HEK293 (cell line): ENCODE measurements around the gene RAD17.
A peak's percentile ranks its signal among the peaks of the same experiment; 100 is the strongest.

ENCODE experiments used
- CTCF ChIA-PET: fragments of 350-600 bp; formaldehyde crosslinking; extraction: SDS; loops from one replicate; lab custom pipeline; 2021; ENCODE audit warnings: antibody characterized with exemption; lab: Yijun Ruan, JAX
- POLR2A ChIA-PET: fragments of 300-600 bp; formaldehyde crosslinking; extraction: SDS; loops from one replicate; lab custom pipeline; 2020; ENCODE audit warnings: antibody characterized with exemption, inconsistent platforms; lab: Yijun Ruan, JAX
- H3K27ac ChIP-seq: fragments of 200-500 bp; sonication (Bioruptor generic); 2 replicates; pipeline ENCODE4 v1.5.1; 2014; ENCODE audit warnings: low read depth, low read length, control low read depth, inconsistent platforms; ENCODE audit errors: extremely low read depth
- H3K36me3 ChIP-seq, 2 experiments: fragments of 200-500 bp in 1 of 2; sonication (Bioruptor generic) in 1 of 2; 1 replicate in 1 of 2; 2 replicates in 1 of 2; pipeline ENCODE4 v1.5.1; 2014 to 2017; ENCODE audit warnings: inconsistent platforms in 2 of 2, low read length in 2 of 2; ENCODE audit not compliant: control insufficient read depth in 2 of 2, insufficient read depth in 1 of 2
- H3K4me1 ChIP-seq: fragments of 200-500 bp; sonication (Bioruptor generic); 2 replicates; pipeline ENCODE4 v1.5.1; 2014; ENCODE audit warnings: mild to moderate bottlenecking, low read length, inconsistent platforms; ENCODE audit not compliant: control insufficient read depth, insufficient read depth
- H3K4me3 ChIP-seq: 2 replicates; pipeline ENCODE4 v1.5.1; 2011; ENCODE audit warnings: low read depth, mild to moderate bottlenecking, control low read depth, low read length, moderate library complexity
- H3K9me3 ChIP-seq: fragments of 200-500 bp; sonication (Bioruptor generic); 2 replicates; pipeline ENCODE4 v1.5.1; 2014; ENCODE audit warnings: low read depth, low read length, inconsistent platforms; ENCODE audit not compliant: control insufficient read depth, insufficient read depth
- ATF2 ChIP-seq: fragments of 450-650 bp; formaldehyde crosslinking; IDR thresholded peaks from 2 replicates; pipeline ENCODE4 v1.5.1; 2016; ENCODE audit warnings: missing biosample characterization, missing genetic modification characterization, low read depth
- BCL11B ChIP-seq: fragments of 450-650 bp; formaldehyde crosslinking; IDR thresholded peaks from 2 replicates; pipeline ENCODE4 v1.5.1; 2016; ENCODE audit warnings: low read depth, missing biosample characterization, missing genetic modification characterization
- HOXC10 ChIP-seq: sonication (generic); formaldehyde crosslinking; IDR thresholded peaks from 2 replicates; pipeline ENCODE4 v1.8.1; 2023; ENCODE audit warnings: mild to moderate bottlenecking, missing genetic modification reagents
- KLF7 ChIP-seq: fragments of 450-650 bp; formaldehyde crosslinking; IDR thresholded peaks from 2 replicates; pipeline ENCODE4 v1.5.1; 2016; ENCODE audit warnings: missing biosample characterization, missing genetic modification characterization, borderline replicate concordance
- PRDM4 ChIP-seq: fragments of 450-650 bp; formaldehyde crosslinking; IDR thresholded peaks from 2 replicates; pipeline ENCODE4 v1.5.1; 2017; ENCODE audit warnings: missing biosample characterization, missing genetic modification characterization
- SETDB1 ChIP-seq: IDR thresholded peaks from one replicate; pipeline ENCODE4 v1.6.1; 2017; ENCODE audit warnings: mild to moderate bottlenecking, low read length, moderate library complexity, mixed read lengths; ENCODE audit not compliant: insufficient read length
- ZFP41 ChIP-seq: fragments of 450-650 bp; formaldehyde crosslinking; IDR thresholded peaks from 2 replicates; pipeline ENCODE4 v1.5.1; 2016; ENCODE audit warnings: missing biosample characterization, missing genetic modification characterization, borderline replicate concordance
- ZFP69B ChIP-seq: fragments of 450-650 bp; formaldehyde crosslinking; IDR thresholded peaks from 2 replicates; pipeline ENCODE4 v1.5.1; 2016; ENCODE audit warnings: missing biosample characterization, missing genetic modification characterization
- ZNF114 ChIP-seq: fragments of 450-650 bp; formaldehyde crosslinking; IDR thresholded peaks from 2 replicates; pipeline ENCODE4 v1.5.0; 2017; ENCODE audit warnings: missing biosample characterization, missing genetic modification characterization
- ZNF121 ChIP-seq: fragments of 450-650 bp; formaldehyde crosslinking; IDR thresholded peaks from 2 replicates; pipeline ENCODE4 v1.5.1; 2016; ENCODE audit warnings: missing biosample characterization, missing genetic modification characterization
- ZNF132 ChIP-seq: fragments of 450-650 bp; formaldehyde crosslinking; IDR thresholded peaks from 2 replicates; pipeline ENCODE4 v1.5.1; 2017; ENCODE audit warnings: missing biosample characterization, missing genetic modification characterization, borderline replicate concordance
- ZNF138 ChIP-seq: fragments of 450-650 bp; formaldehyde crosslinking; IDR thresholded peaks from 2 replicates; pipeline ENCODE4 v1.5.1; 2016; ENCODE audit warnings: missing biosample characterization, missing genetic modification characterization, borderline replicate concordance
- ZNF146 ChIP-seq: fragments of 450-650 bp; formaldehyde crosslinking; IDR thresholded peaks from 2 replicates; pipeline ENCODE4 v1.5.1; 2016; ENCODE audit warnings: missing biosample characterization, missing genetic modification characterization
- ZNF157 ChIP-seq: fragments of 450-650 bp; formaldehyde crosslinking; IDR thresholded peaks from 2 replicates; pipeline ENCODE4 v1.5.1; 2016; ENCODE audit warnings: missing biosample characterization, missing genetic modification characterization
- ZNF2 ChIP-seq: fragments of 450-650 bp; formaldehyde crosslinking; IDR thresholded peaks from 2 replicates; pipeline ENCODE4 v1.5.1; 2016; ENCODE audit warnings: missing biosample characterization, missing genetic modification characterization
- ZNF280C ChIP-seq: fragments of 450-650 bp; formaldehyde crosslinking; IDR thresholded peaks from 2 replicates; pipeline ENCODE4 v1.5.1; 2016; ENCODE audit warnings: missing biosample characterization, missing genetic modification characterization
- ZNF302 ChIP-seq: fragments of 450-650 bp; formaldehyde crosslinking; IDR thresholded peaks from 2 replicates; pipeline ENCODE4 v1.5.1; 2016; ENCODE audit warnings: missing biosample characterization, missing genetic modification characterization, low read depth
- ZNF416 ChIP-seq: fragments of 450-650 bp; formaldehyde crosslinking; IDR thresholded peaks from 2 replicates; pipeline ENCODE4 v1.5.1; 2016; ENCODE audit warnings: missing biosample characterization, missing genetic modification characterization
- ZNF513 ChIP-seq: fragments of 450-650 bp; IDR thresholded peaks from 2 replicates; pipeline ENCODE4 v1.5.1; 2018; ENCODE audit warnings: missing biosample characterization, missing genetic modification characterization
- ZNF521 ChIP-seq: fragments of 450-650 bp; formaldehyde crosslinking; IDR thresholded peaks from 2 replicates; pipeline ENCODE4 v1.5.1; 2017; ENCODE audit warnings: missing biosample characterization, mild to moderate bottlenecking, missing genetic modification characterization
- ZNF529 ChIP-seq: fragments of 450-650 bp; formaldehyde crosslinking; IDR thresholded peaks from 2 replicates; pipeline ENCODE4 v1.5.1; 2017; ENCODE audit warnings: missing genetic modification characterization, missing biosample characterization; ENCODE audit not compliant: insufficient replicate concordance
- ZNF548 ChIP-seq: fragments of 450-650 bp; formaldehyde crosslinking; IDR thresholded peaks from 2 replicates; pipeline ENCODE4 v1.5.1; 2016; ENCODE audit warnings: missing biosample characterization, missing genetic modification characterization
- ZNF621 ChIP-seq: fragments of 450-650 bp; formaldehyde crosslinking; IDR thresholded peaks from 2 replicates; pipeline ENCODE4 v1.5.1; 2017; ENCODE audit warnings: missing biosample characterization, missing genetic modification characterization
- ZNF626 ChIP-seq: fragments of 450-650 bp; sonication (Bioruptor Pico); formaldehyde crosslinking; IDR thresholded peaks from 2 replicates; pipeline ENCODE4 v1.5.1; 2018; ENCODE audit warnings: missing biosample characterization, missing genetic modification characterization, inconsistent platforms
- ZNF639 ChIP-seq: fragments of 450-650 bp; formaldehyde crosslinking; IDR thresholded peaks from 2 replicates; pipeline ENCODE4 v1.5.1; 2016; ENCODE audit warnings: missing biosample characterization, missing genetic modification characterization
- ZNF664 ChIP-seq: fragments of 450-650 bp; formaldehyde crosslinking; IDR thresholded peaks from 2 replicates; pipeline ENCODE4 v1.5.1; 2016; ENCODE audit warnings: missing biosample characterization, missing genetic modification characterization
- ZNF707 ChIP-seq: fragments of 450-650 bp; formaldehyde crosslinking; IDR thresholded peaks from 2 replicates; pipeline ENCODE4 v1.5.1; 2016; ENCODE audit warnings: missing biosample characterization, missing genetic modification characterization
- ZSCAN23 ChIP-seq: fragments of 450-650 bp; formaldehyde crosslinking; IDR thresholded peaks from 2 replicates; pipeline ENCODE4 v1.5.1; 2016; ENCODE audit warnings: missing biosample characterization, missing genetic modification characterization

Gene RAD17

GRCh38 chr5:69364850-69365249, 4.8 kb upstream of the RAD17 start:
- H3K27ac ChIP-seq = no peak overlapping the region
- CTCF ChIA-PET = interaction anchor here (0.6 kb wide), 1 partner anchor 66 kb away, joined by 3 read pairs; no protein-coding TSS in a partner anchor
- TF ChIP-seq HOXC10 (CRISPR knock-in tag) = no peak
- TF ChIP-seq KLF7 = no peak
- no peak for TF ChIP-seq ZNF548 (tag by site-specific recombination)
- no peak for TF ChIP-seq ZNF302 (tag by site-specific recombination)
- TF ChIP-seq BCL11B (tag by site-specific recombination) = no peak
- TF ChIP-seq ZNF521 (tag by site-specific recombination) = no peak
- no peak for TF ChIP-seq ZNF2 (tag by site-specific recombination)
- TF ChIP-seq ZNF513 (tag by site-specific recombination) = peak; percentile 98
- TF ChIP-seq ZFP69B (tag by site-specific recombination) = no peak
- TF ChIP-seq PRDM4 (tag by site-specific recombination) = no peak
- TF ChIP-seq ZNF416 = no peak
- TF ChIP-seq ZNF121 (tag by site-specific recombination) = no peak
- peak; percentile 87 for TF ChIP-seq ATF2
- TF ChIP-seq ZNF146 (tag by site-specific recombination) = no peak
- no peak for TF ChIP-seq ZNF639 (tag by site-specific recombination)
- TF ChIP-seq ZNF157 (tag by site-specific recombination) = no peak
- no peak for TF ChIP-seq ZNF132 (tag by site-specific recombination)
- TF ChIP-seq, all 188 proteins: peak for 2
- Histone ChIP-seq H3K4me1 (peaks cover 2% of the 10 kb centered on the region; the same call in 1 of the 2 replicates), H3K4me3 (no peak overlapping the region), H3K9me3 (no peaks in the 10 kb centered on the region), H3K36me3 (peaks cover 36 to 45% of the 10 kb centered on the region in 2 experiments)
- POLR2A ChIA-PET = no interaction called here

- H3K9me3 ChIP-seq = no peaks in the 10 kb centered on the region
- CTCF ChIA-PET = interaction anchor here (1.1 kb wide), 1 partner anchor 33 kb away, joined by 3 read pairs; no protein-coding TSS in a partner anchor
- peak overlapping the region; percentile 66 for H3K4me3 ChIP-seq
- peaks cover 27 to 37% of the 10 kb centered on the region in 2 experiments for H3K36me3 ChIP-seq
- POLR2A ChIA-PET = interaction anchor here (0.6 to 1.6 kb wide), 2 partner anchors 35 to 303 kb away, joined by 3 to 4 read pairs; partner anchors contain the start of gene CCDC125
- no peak overlapping the region for H3K27ac ChIP-seq
- H3K4me1 ChIP-seq = no peaks in the 10 kb centered on the region
- TF ChIP-seq ZSCAN23 (tag by site-specific recombination) = no peak
- no peak for TF ChIP-seq ZNF280C (tag by site-specific recombination)
- no peak for TF ChIP-seq SETDB1
- no peak for TF ChIP-seq ZNF626 (tag by site-specific recombination)
- no peak for TF ChIP-seq ZNF132 (tag by site-specific recombination)
- TF ChIP-seq ZNF664 (tag by site-specific recombination) = no peak
- no peak for TF ChIP-seq ZNF114 (tag by site-specific recombination)
- no peak for TF ChIP-seq ZNF138 (tag by site-specific recombination)
- no peak for TF ChIP-seq ZNF707
- no peak for TF ChIP-seq ZNF621
- no peak for TF ChIP-seq ZFP41 (tag by site-specific recombination)
- no peak for TF ChIP-seq ZNF529 (tag by site-specific recombination)
These were observed 1.8 kb upstream of the RAD17 start for GRCh38 chr5:69367697-69368279.
